Transverse colon (tissue), 4 donors: ENCODE measurements around the gene TSTD2. TPM values are rescaled to one million over a fixed set of nuclear protein-coding genes. Genes with fewer than 3 reads are reported as not detected.

ENCODE experiments used
- DNase-seq: peaks from one replicate; pipeline ENCODE4 v3.0.0-alpha.2; 2019
- H3K27ac ChIP-seq, 4 donors: fragments of 200-600 bp; sonication (generic); 2 replicates each; pipeline ENCODE4 v1.5.1; 2016 to 2018; ENCODE audit warnings: inconsistent platforms in 4 of 4
- H3K27me3 ChIP-seq: fragments of 200-600 bp; sonication (generic); 2 replicates; pipeline ENCODE4 v1.5.1; 2017; ENCODE audit warnings: inconsistent platforms
- H3K36me3 ChIP-seq, 4 donors: fragments of 200-600 bp; sonication (generic); 2 replicates each; pipeline ENCODE4 v1.5.1; 2017 to 2019; ENCODE audit warnings: inconsistent platforms in 4 of 4
- H3K4me1 ChIP-seq, 4 donors: fragments of 200-600 bp; sonication (generic); 2 replicates each; pipeline ENCODE4 v1.5.1; 2017 to 2020; ENCODE audit warnings: inconsistent platforms in 4 of 4
- H3K4me3 ChIP-seq, 4 donors: fragments of 200-600 bp; sonication (generic); 1 replicate in 1 of 4; 2 replicates in 3 of 4; pipeline versions ENCODE4 v1.5.1 to v1.6.1; 2017 to 2019; ENCODE audit warnings: inconsistent platforms in 4 of 4
- H3K9me3 ChIP-seq, 2 donors: fragments of 200-600 bp; sonication (generic); 2 replicates each; pipeline ENCODE4 v1.5.1; 2017 to 2019; ENCODE audit warnings: inconsistent platforms in 2 of 2
- EP300 ChIP-seq: sonication (generic); formaldehyde crosslinking; IDR thresholded peaks from one replicate; pipeline ENCODE4 v1.6.1; 2017; ENCODE audit warnings: antibody characterized with exemption, low read depth
- POLR2A ChIP-seq: fragments of 450-650 bp; IDR thresholded peaks from one replicate; pipeline ENCODE4 v1.6.1; 2016; ENCODE audit warnings: antibody characterized with exemption, mild to moderate bottlenecking, moderate library complexity
- POLR2AphosphoS5 ChIP-seq, 3 donors: sonication (generic); formaldehyde crosslinking; IDR thresholded peaks; one replicate each; pipeline ENCODE4 v1.6.1; 2016; ENCODE audit warnings: antibody characterized with exemption in 3 of 3
- WGBS, 2 donors: methylation state at CpG; one replicate each; pipeline ENCODE4 v1.1.5; 2018; ENCODE audit warnings: low coverage in 1 of 2; 5-methylcytosine and 5-hydroxymethylcytosine counted together
- in situ Hi-C, 4 donors: fragments of 200-750 bp; cut with MboI; loops; one replicate each; pipeline versions ENCODE4 v1.15.0 to v1.15.1; 2017; ENCODE audit warnings: low sequenced_read_pairs in 3 of 4, low pct_ligation_motif_present in 1 of 4, low pct_unique_long_range_greater_than_20kb in 1 of 4
- intact Hi-C: fragments of 100-400 bp; cut with DNase I; formaldehyde crosslinking; loops from one replicate; pipeline ENCODE4 v1.15.1; 2023; ENCODE audit warnings: low total_unique reads
- total RNA-seq, 4 donors: library from RNA; depleted of rRNA; stranded (reverse); fragments of >200 nt; gene quantifications; one replicate each; pipeline ENCODE4 v1.1.0, GENCODE V29; 2016
- TF ChIP-seq, protein P1 (sequence below), 5 experiments: fragments of 200-600 bp in 3 of 5; fragments of 450-650 bp in 2 of 5; sonication (generic) in 3 of 5; IDR thresholded peaks; 1 replicate in 2 of 5; 2 replicates in 3 of 5; pipeline ENCODE4 v1.5.1; 2016 to 2017; ENCODE audit warnings: antibody characterized with exemption in 5 of 5, inconsistent platforms in 3 of 5, mild to moderate bottlenecking in 2 of 5, moderate library complexity in 1 of 5

Gene TSTD2
- total RNA-seq, 4 donors from 2014 or later = 13.8 to 27.0 (median 20.3) TPM

DNA sequence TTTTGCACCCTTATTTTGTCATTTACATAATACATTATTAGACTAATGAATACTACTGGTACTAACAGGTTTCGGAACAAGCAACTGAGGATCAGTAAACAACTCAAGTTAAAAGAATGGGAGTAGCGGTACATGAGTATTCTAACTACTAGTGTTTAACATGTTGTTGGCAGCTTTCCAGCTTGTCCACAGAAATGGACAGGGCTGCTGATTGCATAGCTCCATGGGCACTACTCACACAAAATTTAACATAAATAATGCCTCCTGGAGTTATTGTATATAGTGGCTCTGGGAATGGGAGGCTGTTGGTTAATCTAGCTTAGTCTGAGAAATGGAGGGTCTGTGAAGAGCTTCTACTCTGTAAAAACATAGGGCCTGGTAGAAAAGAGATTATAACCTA lies 7.2 kb upstream of the TSTD2 start:
- Histone ChIP-seq H3K9me3 (no peaks in the 10 kb centered on the region), H3K4me3 (no peak overlapping the region), H3K4me1 (peaks cover 15 to 31% (median 18%) of the 10 kb centered on the region in 4 donors), H3K36me3 (peaks cover 0 to 23% (median 12%) of the 10 kb centered on the region in 4 donors), H3K27me3 (no peaks in the 10 kb centered on the region), H3K27ac (no peak overlapping the region)
- intact Hi-C loops (no loop called here), in situ Hi-C loops (no loop called here)
- DNase-seq = no peak
- no peak for TF ChIP-seq POLR2A
- TF ChIP-seq, protein P1, sequence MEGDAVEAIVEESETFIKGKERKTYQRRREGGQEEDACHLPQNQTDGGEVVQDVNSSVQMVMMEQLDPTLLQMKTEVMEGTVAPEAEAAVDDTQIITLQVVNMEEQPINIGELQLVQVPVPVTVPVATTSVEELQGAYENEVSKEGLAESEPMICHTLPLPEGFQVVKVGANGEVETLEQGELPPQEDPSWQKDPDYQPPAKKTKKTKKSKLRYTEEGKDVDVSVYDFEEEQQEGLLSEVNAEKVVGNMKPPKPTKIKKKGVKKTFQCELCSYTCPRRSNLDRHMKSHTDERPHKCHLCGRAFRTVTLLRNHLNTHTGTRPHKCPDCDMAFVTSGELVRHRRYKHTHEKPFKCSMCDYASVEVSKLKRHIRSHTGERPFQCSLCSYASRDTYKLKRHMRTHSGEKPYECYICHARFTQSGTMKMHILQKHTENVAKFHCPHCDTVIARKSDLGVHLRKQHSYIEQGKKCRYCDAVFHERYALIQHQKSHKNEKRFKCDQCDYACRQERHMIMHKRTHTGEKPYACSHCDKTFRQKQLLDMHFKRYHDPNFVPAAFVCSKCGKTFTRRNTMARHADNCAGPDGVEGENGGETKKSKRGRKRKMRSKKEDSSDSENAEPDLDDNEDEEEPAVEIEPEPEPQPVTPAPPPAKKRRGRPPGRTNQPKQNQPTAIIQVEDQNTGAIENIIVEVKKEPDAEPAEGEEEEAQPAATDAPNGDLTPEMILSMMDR (IDR thresholded peaks at IDR 0.05) = no peak
- no peak for TF ChIP-seq EP300
- TF ChIP-seq POLR2AphosphoS5 (IDR thresholded peaks at IDR 0.05) = no peak
- 92% methylated on average over 2 of the region's 2 CpGs for WGBS, 2 donors

DNA sequence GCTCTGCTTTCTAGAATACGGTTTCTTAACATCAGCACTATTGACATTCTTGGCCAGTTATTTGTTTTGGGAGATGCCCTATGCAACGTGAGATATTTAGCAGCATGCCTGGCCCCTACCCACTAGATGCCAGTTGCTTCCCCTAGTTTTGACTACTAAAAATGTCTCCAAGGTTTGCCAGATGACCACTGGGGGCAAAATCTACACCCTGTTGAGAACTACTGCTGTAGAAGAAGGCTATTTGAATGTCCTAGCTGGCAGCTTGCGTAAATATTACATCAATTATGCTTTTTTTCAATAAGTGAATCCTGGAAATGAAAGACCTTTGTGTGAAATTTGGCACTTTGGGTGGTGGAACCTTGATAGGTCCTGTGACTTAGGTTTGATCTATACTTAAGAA lies 5.5 kb upstream of the TSTD2 start:
- Histone ChIP-seq H3K36me3 (peaks cover 0 to 15% (median 7%) of the 10 kb centered on the region in 4 donors), H3K27ac (no peak overlapping the region), H3K27me3 (no peaks in the 10 kb centered on the region), H3K9me3 (no peaks in the 10 kb centered on the region), H3K4me1 (peaks cover 16 to 41% (median 28%) of the 10 kb centered on the region in 4 donors), H3K4me3 (no peak overlapping the region)
- in situ Hi-C loops = no loop called here
- DNase-seq = no peak
- no peak for TF ChIP-seq POLR2A
- TF ChIP-seq, protein P1 (IDR thresholded peaks at IDR 0.05) = no peak
- TF ChIP-seq EP300 = no peak
- no peak for TF ChIP-seq POLR2AphosphoS5 (IDR thresholded peaks at IDR 0.05)
- intact Hi-C loops = no loop called here
- 72 to 100% methylated on average over 1 to 3 of the region's 3 CpGs for WGBS, 2 donors

DNA sequence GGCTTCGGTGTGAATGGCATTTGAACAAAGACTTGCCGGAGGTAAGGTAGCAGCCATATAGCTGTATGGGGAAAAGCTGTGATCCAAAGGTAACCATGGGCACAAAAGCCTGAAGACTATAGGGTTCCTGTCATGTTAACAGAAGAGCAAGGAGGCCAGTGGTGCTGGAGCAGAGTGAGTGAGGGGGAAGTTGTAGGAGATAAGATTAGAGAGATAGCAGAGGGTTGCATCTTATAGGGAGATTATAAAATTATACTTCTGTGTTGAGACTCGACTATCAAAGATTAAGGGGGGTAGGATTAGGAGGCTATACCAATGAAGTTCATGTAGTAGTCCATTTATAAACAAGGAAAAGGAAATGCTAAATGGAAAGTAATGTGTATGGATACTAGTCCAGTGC lies 3.7 kb upstream of the TSTD2 start:
- Histone ChIP-seq H3K4me3 (no peak overlapping the region), H3K4me1 (peaks cover 18 to 46% (median 32%) of the 10 kb centered on the region in 4 donors), H3K9me3 (no peaks in the 10 kb centered on the region), H3K27me3 (no peaks in the 10 kb centered on the region), H3K27ac (no peak overlapping the region), H3K36me3 (peaks cover 0 to 4% (median 0%) of the 10 kb centered on the region in 4 donors)
- TF ChIP-seq, protein P1 (IDR thresholded peaks at IDR 0.05) = no peak
- no peak for TF ChIP-seq POLR2A
- no peak for TF ChIP-seq EP300
- no peak for TF ChIP-seq POLR2AphosphoS5 (IDR thresholded peaks at IDR 0.05)
- intact Hi-C loops (no loop called here), in situ Hi-C loops (no loop called here)
- WGBS, 2 donors = 87 to 90% methylated on average over 3 of the region's 3 CpGs
- DNase-seq = no peak

DNA sequence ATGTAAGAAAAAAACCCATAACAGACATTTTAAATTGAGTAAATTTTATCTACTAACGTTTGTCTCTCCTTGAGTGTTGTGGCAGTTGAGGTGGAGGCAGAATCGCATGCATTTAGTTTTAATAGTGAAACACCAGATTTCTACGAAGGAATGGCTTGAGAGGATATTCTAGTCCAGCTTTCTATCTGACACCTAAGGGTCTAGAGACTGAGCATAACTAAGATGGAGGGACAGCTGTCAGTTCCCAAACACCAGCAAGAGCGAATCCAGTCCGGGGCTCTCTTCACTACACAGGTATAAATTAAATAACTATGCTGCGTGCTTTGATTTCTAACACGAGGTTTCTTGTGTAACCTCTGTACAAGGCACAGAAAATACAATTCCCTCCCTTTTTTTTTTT lies 1.9 kb upstream of the TSTD2 start:
- intact Hi-C loops = no loop called here
- H3K4me1 ChIP-seq = peaks cover 23 to 55% (median 39%) of the 10 kb centered on the region in 4 donors
- H3K27me3 ChIP-seq = no peaks in the 10 kb centered on the region
- peak overlapping the region in 2 of 4 donors; percentile 96 to 98 for H3K4me3 ChIP-seq
- WGBS, 2 donors = 57 to 65% methylated on average over 3 to 7 of the region's 7 CpGs
- H3K9me3 ChIP-seq = no peaks in the 10 kb centered on the region
- H3K27ac ChIP-seq = peak overlapping the region in 3 of 4 donors; percentile 94 to 99 (median 98)
- in situ Hi-C loops = no loop called here
- no peaks in the 10 kb centered on the region for H3K36me3 ChIP-seq
- TF ChIP-seq POLR2A = no peak
- no peak for TF ChIP-seq POLR2AphosphoS5 (IDR thresholded peaks at IDR 0.05)
- TF ChIP-seq, protein P1 (IDR thresholded peaks at IDR 0.05) = no peak
- no peak for TF ChIP-seq EP300
- DNase-seq = no peak
